Hepatocyte (in vitro differentiated cells): ENCODE data around the gene IGFBP6. TPM values are rescaled to one million over a fixed set of nuclear protein-coding genes. Genes with fewer than 3 reads are reported as not detected.

Experiments
- DNase-seq: peaks from one replicate; pipeline ENCODE4 v3.0.0-alpha.2; 2016; ENCODE audit warnings: low spot score
- H2AFZ ChIP-seq: fragments of 200-600 bp; sonication (generic); 2 replicates; pipeline ENCODE4 v1.6.0; 2016; ENCODE audit warnings: antibody characterized with exemption, mild to moderate bottlenecking
- H3K27ac ChIP-seq: fragments of 200-600 bp; sonication (generic); 2 replicates; pipeline ENCODE4 v1.5.1; 2016; ENCODE audit warnings: mild to moderate bottlenecking
- H3K27me3 ChIP-seq: fragments of 200-600 bp; sonication (generic); 2 replicates; pipeline ENCODE4 v1.6.1; 2016
- H3K36me3 ChIP-seq: fragments of 200-600 bp; sonication (generic); replicated peaks from 2 replicates; pipeline ENCODE4 v1.5.1; 2016; ENCODE audit warnings: low read depth; ENCODE audit not compliant: insufficient read depth
- H3K4me1 ChIP-seq: fragments of 200-600 bp; sonication (generic); 2 replicates; pipeline ENCODE4 v1.5.1; 2016; ENCODE audit warnings: mild to moderate bottlenecking, moderate library complexity; ENCODE audit not compliant: insufficient read depth
- H3K4me2 ChIP-seq: fragments of 200-600 bp; sonication (generic); 2 replicates; pipeline ENCODE4 v1.6.0; 2016
- H3K4me3 ChIP-seq: fragments of 200-600 bp; sonication (generic); 2 replicates; pipeline ENCODE4 v1.5.1; 2016; ENCODE audit warnings: mild to moderate bottlenecking
- H3K79me2 ChIP-seq: fragments of 200-600 bp; sonication (generic); 2 replicates; pipeline ENCODE4 v1.6.0; 2017; ENCODE audit warnings: mild to moderate bottlenecking
- H3K9me2 ChIP-seq: fragments of 200-600 bp; sonication (generic); replicated peaks from 2 replicates; pipeline ENCODE4 v1.6.0; 2017; ENCODE audit warnings: mild to moderate bottlenecking; ENCODE audit not compliant: insufficient read depth
- H3K9me3 ChIP-seq: fragments of 200-600 bp; sonication (generic); 2 replicates; pipeline ENCODE4 v1.5.1; 2016; ENCODE audit warnings: low read depth, mild to moderate bottlenecking
- H4K20me1 ChIP-seq: fragments of 200-600 bp; sonication (generic); 2 replicates; pipeline ENCODE4 v1.6.0; 2016; ENCODE audit warnings: mild to moderate bottlenecking; ENCODE audit not compliant: insufficient read depth, poor library complexity, severe bottlenecking
- EZH2 ChIP-seq: fragments of 200-600 bp; sonication (generic); IDR thresholded peaks from 2 replicates; pipeline ENCODE4 v1.6.1; 2016; ENCODE audit warnings: antibody characterized with exemption, mild to moderate bottlenecking, borderline replicate concordance
- EZH2phosphoT487 ChIP-seq: fragments of 200-600 bp; sonication (generic); IDR thresholded peaks from one replicate; pipeline ENCODE4 v1.6.1; 2018; ENCODE audit warnings: antibody characterized with exemption, mild to moderate bottlenecking, low read depth, moderate library complexity; ENCODE audit not compliant: unreplicated experiment, severe bottlenecking
- WGBS: methylation state at CpG from one replicate; pipeline ENCODE4 v1.1.6; 2016; ENCODE audit warnings: low lambda C conversion rate; ENCODE audit errors: missing lambda C conversion rate; 5-methylcytosine and 5-hydroxymethylcytosine counted together
- polyA plus RNA-seq: library from polyadenylated mRNA; unstranded; fragments of >200 nt; fragmentation: Nextera tagmentation; extraction: Ambion mirVana; gene quantifications from 2 replicates; pipeline ENCODE4 v1.2.1, GENCODE V29; 2016
- total RNA-seq: library from RNA; depleted of rRNA; stranded (reverse); fragments of >200 nt; gene quantifications from 2 replicates; pipeline ENCODE4 v1.2.3, GENCODE V29; 2014
- TF ChIP-seq, protein P1 (sequence below): fragments of 200-600 bp; sonication (generic); IDR thresholded peaks from 2 replicates; pipeline ENCODE4 v1.5.1; 2016; ENCODE audit warnings: antibody characterized with exemption, mild to moderate bottlenecking; ENCODE audit not compliant: poor library complexity

Gene IGFBP6
- total and polyA plus RNA-seq, 2 experiments from 2014 or later: 25.1 to 86.0 TPM

DNA sequence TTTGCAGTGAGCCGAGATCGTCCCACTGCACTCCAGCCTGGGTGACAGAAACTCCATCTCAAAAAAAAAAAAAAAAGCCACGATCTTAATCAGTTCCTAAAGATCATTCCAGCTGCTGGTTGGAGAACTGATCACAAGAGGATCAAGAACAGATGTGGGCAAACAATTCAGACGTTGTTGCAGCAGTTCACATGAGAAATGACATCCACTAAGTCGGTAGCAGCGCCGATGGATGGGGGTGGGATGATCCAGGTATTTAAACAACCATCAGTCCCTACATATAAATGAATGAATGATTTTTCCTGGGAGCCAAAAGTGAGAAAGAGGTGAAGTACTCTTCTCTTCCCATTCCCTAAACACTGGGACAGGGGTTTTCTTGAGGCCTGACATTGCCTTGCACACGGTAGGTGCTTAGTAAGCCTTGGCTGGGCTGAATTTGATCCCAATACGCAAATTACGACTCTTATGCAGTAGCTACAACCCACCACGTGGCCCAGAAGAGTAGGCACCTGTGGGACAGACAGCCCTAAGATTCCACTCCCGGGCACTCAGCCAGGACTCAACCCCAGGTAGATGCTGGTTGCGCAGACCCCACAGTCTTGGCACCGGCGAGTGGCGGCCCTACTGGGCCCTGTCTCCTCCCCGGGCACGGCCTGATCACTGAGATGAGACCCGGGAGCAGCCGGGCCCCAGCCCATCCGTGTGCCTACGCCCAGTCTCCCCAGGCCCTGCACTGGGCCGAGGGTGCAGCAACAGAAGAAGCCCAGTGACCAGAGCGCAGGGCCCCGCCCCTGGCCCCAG, 18.8 kb upstream of the IGFBP6 start:
- H2AFZ ChIP-seq: peak overlapping the region; percentile 38
- peaks cover 12% of the 10 kb centered on the region for H3K79me2 ChIP-seq
- peak overlapping the region; percentile 93 for H3K27ac ChIP-seq
- no peaks in the 10 kb centered on the region for H4K20me1 ChIP-seq
- H3K27me3 ChIP-seq: no peaks in the 10 kb centered on the region
- no peaks in the 10 kb centered on the region for H3K9me3 ChIP-seq
- H3K4me1 ChIP-seq: peaks cover 19% of the 10 kb centered on the region
- H3K4me3 ChIP-seq: peak overlapping the region; percentile 15
- no peaks in the 10 kb centered on the region for H3K9me2 ChIP-seq
- no peaks in the 10 kb centered on the region for H3K36me3 ChIP-seq
- no peak for TF ChIP-seq EZH2
- no peak for TF ChIP-seq EZH2phosphoT487
- TF ChIP-seq, protein P1, sequence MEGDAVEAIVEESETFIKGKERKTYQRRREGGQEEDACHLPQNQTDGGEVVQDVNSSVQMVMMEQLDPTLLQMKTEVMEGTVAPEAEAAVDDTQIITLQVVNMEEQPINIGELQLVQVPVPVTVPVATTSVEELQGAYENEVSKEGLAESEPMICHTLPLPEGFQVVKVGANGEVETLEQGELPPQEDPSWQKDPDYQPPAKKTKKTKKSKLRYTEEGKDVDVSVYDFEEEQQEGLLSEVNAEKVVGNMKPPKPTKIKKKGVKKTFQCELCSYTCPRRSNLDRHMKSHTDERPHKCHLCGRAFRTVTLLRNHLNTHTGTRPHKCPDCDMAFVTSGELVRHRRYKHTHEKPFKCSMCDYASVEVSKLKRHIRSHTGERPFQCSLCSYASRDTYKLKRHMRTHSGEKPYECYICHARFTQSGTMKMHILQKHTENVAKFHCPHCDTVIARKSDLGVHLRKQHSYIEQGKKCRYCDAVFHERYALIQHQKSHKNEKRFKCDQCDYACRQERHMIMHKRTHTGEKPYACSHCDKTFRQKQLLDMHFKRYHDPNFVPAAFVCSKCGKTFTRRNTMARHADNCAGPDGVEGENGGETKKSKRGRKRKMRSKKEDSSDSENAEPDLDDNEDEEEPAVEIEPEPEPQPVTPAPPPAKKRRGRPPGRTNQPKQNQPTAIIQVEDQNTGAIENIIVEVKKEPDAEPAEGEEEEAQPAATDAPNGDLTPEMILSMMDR: no peak
- H3K4me2 ChIP-seq: peak overlapping the region; percentile 85
- DNase-seq: no peak
- WGBS: 22% methylated on average over 24 of the region's 25 CpGs

DNA sequence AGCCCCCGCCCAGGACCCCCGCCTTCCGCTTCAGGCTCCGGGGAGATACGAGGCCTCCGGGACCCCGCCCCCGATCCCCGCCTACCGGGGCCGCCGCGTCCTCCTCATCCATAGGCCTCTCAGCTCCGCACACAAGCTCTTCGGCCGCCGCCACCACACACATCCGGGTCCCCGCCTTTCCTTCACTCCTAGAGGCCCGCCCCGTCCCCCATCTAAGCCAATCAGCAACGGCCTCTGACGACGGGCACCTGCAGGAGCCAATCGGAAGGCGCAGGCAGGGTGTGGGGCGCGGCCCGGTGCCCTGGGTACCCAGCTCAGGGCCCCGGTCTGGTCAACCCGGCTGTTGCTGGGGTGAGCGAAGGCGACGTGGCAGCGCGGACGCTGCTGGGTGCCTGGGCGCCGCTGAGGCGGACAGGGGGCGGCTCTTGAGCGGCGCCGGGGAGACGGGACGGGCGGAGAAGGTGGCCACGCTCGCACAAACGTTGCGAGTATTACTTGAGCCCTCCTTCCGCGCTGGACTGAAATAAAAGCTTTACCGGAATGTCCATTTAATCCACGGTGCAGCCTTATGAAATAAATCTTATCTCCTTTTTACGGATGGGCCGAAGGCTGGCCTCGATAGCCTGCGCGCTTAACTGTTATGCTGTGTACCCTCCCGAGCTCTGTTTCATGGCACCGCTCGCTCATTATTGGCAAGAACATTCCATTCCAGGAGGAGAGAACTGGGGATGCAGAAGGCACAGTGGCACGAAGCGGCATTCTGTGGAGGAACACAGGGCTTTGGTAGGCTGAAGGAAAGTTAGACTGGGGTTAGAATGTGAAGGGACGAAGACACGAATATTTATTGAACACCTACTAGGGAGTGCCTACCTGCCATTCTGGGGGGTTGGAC, 18.0 kb upstream of the IGFBP6 start, which contains the start of gene SPRYD3:
Gene SPRYD3, minus strand, starts transcription at position 165 of the 892 bp plus-strand sequence. Its CDS starts 57 bp downstream, at position 108.
- peak; percentile 98 for DNase-seq
- Histone ChIP-seq H3K4me2 (peak within 1 kb of the TSS; percentile 85), H3K27me3 (no peaks in the 10 kb centered on the region), H3K4me3 (peak within 1 kb of the TSS; percentile 30), H3K9me2 (no peaks in the 10 kb centered on the region), H4K20me1 (no peaks in the 10 kb centered on the region), H3K27ac (peak within 1 kb of the TSS; percentile 93), H2AFZ (peak within 1 kb of the TSS; percentile 55), H3K36me3 (no peaks in the 10 kb centered on the region), H3K79me2 (peaks cover 12% of the 10 kb centered on the region), H3K4me1 (peaks cover 19% of the 10 kb centered on the region), H3K9me3 (no peaks in the 10 kb centered on the region)
- 3% methylated on average over 53 of the region's 67 CpGs for WGBS
- no peak for TF ChIP-seq EZH2
- TF ChIP-seq, protein P1: no peak
- TF ChIP-seq EZH2phosphoT487: no peak

DNA sequence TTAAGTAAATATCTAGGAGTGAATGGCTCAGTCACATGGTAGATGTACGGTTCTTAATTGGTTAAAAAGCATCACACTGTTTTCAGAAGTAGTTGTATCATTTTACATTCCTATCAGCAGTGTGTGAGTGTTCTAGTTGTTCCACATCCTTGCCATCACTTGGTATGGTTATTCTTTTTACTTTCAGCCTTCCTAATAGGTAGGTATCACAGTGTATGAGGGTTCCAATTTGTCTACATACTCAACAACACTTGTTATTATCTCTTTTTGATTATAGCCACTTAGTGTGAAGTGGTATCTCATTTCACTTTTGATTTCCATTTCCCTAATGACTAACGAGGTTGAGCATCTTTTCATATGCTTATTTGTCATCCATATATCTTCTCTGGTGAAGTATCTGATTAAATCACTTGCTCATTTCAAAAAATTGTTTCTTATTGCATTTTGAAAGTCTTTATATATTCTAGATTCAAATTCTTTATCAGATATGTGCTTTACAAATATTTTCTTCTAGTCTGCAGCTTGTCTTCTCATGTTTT, 14.8 kb upstream of the IGFBP6 start:
- H3K9me3 ChIP-seq: no peaks in the 10 kb centered on the region
- no peaks in the 10 kb centered on the region for H3K27me3 ChIP-seq
- H3K9me2 ChIP-seq: no peaks in the 10 kb centered on the region
- no peak overlapping the region for H3K4me2 ChIP-seq
- H3K79me2 ChIP-seq: peaks cover 8% of the 10 kb centered on the region
- H3K36me3 ChIP-seq: no peaks in the 10 kb centered on the region
- no peak overlapping the region for H2AFZ ChIP-seq
- WGBS: 84% methylated on average over 2 of the region's 2 CpGs
- TF ChIP-seq EZH2 (no peak), EZH2phosphoT487 (no peak)
- TF ChIP-seq, protein P1: no peak
- DNase-seq: no peak
- no peak overlapping the region for H3K27ac ChIP-seq
- peaks cover 19% of the 10 kb centered on the region for H3K4me1 ChIP-seq
- H3K4me3 ChIP-seq: no peak overlapping the region
- no peaks in the 10 kb centered on the region for H4K20me1 ChIP-seq
